Measurements from ENCODE around the gene RTF2.

Gene RTF2

GRCh38 chr20:56439771-56440291 lies 28.6 kb upstream of the RTF2 start:
- DNase-seq, result no peak

- DNase-seq, result peak; percentile 35
Observed at GRCh38 chr20:56440346-56441007, 27.9 kb upstream of the RTF2 start.

GRCh38 chr20:56442389-56443365 lies 25.8 kb upstream of the RTF2 start:
- DNase-seq, result no peak

- DNase-seq, result no peak
Observed at GRCh38 chr20:56443654-56444540, 24.5 kb upstream of the RTF2 start.

GRCh38 chr20:56445130-56445529 lies 23.3 kb upstream of the RTF2 start:
- DNase-seq, result no peak

GRCh38 chr20:56445540-56445939 lies 22.9 kb upstream of the RTF2 start:
- no peak for DNase-seq

- no peak for DNase-seq
Observed at GRCh38 chr20:56447227-56447626, 21.2 kb upstream of the RTF2 start.

GRCh38 chr20:56449459-56449858 lies 19.0 kb upstream of the RTF2 start:
- no peak for DNase-seq

- no peak for DNase-seq
Observed at GRCh38 chr20:56451056-56451765, 17.2 kb upstream of the RTF2 start.

- no peak for DNase-seq
Observed at GRCh38 chr20:56453352-56453751, 15.1 kb upstream of the RTF2 start.

- DNase-seq, result no peak
Observed at GRCh38 chr20:56454754-56455153, 13.7 kb upstream of the RTF2 start.

GRCh38 chr20:56458206-56458821 lies 10.1 kb upstream of the RTF2 start:
- DNase-seq, result no peak

GRCh38 chr20:56460459-56460858 lies 8.0 kb upstream of the RTF2 start:
- DNase-seq, result no peak

GRCh38 chr20:56461576-56461975 lies 6.9 kb upstream of the RTF2 start:
- DNase-seq, result no peak

- DNase-seq, result no peak
Observed at GRCh38 chr20:56463428-56463827, 5.0 kb upstream of the RTF2 start.

- DNase-seq, result no peak
Observed at GRCh38 chr20:56465997-56466396, 2.4 kb upstream of the RTF2 start.

- DNase-seq, result no peak
Observed at GRCh38 chr20:56467968-56468315, 485 bp upstream of the RTF2 start.

- no peak for DNase-seq
Observed at GRCh38 chr20:56469077-56469449, 636 bp downstream of the RTF2 start.

GRCh38 chr20:56483970-56484369 lies 15.5 kb downstream of the RTF2 start:
- no peak for DNase-seq

- DNase-seq, result no peak
Observed at GRCh38 chr20:56487216-56487615, 18.8 kb downstream of the RTF2 start.

GRCh38 chr20:56488566-56488965 lies 20.1 kb downstream of the RTF2 start:
- no peak for DNase-seq

- DNase-seq, result no peak
Observed at GRCh38 chr20:56501116-56501515, 32.7 kb downstream of the RTF2 start.

All from activated CD4-positive, CD25-positive, alpha-beta regulatory T cell treated with anti-CD3 and anti-CD28 coated beads, Interleukin-2, amount 50 U/mL, for 72 hours (primary cell).